PFSK-1 (cell line): Measurements from ENCODE around the gene CYP26A1.

ENCODE experiments used
- FOXP2 ChIP-seq: optimal IDR thresholded peaks from 2 replicates; pipeline ENCODE3; 2011; ENCODE audit warnings: borderline replicate concordance, control low read depth, inconsistent platforms; ENCODE audit not compliant: insufficient read depth; ENCODE audit errors: extremely low read length, extremely low read depth
- POLR2AphosphoS5 ChIP-seq: IDR thresholded peaks from 2 replicates; pipeline ENCODE4 v1.6.1; 2012; ENCODE audit warnings: low read depth, mild to moderate bottlenecking, control low read depth, low read length, moderate library complexity
- SIN3A ChIP-seq: IDR thresholded peaks from 2 replicates; pipeline ENCODE4 v1.6.1; 2012; ENCODE audit warnings: mild to moderate bottlenecking, low read length, moderate library complexity, borderline replicate concordance; ENCODE audit not compliant: insufficient read depth
- TAF1 ChIP-seq: IDR thresholded peaks from 2 replicates; pipeline ENCODE4 v1.6.1; 2012; ENCODE audit warnings: low read length, control low read depth, borderline replicate concordance; ENCODE audit not compliant: insufficient read depth
- TF ChIP-seq, protein P1 (sequence below), 2 experiments: IDR thresholded peaks; 2 replicates each; pipeline versions ENCODE4 v1.6.1 to v1.8.0; 2011 to 2012; ENCODE audit warnings: low read depth in 2 of 2, low read length in 2 of 2, control low read depth in 1 of 2, inconsistent platforms in 1 of 2, mild to moderate bottlenecking in 1 of 2, moderate library complexity in 1 of 2; ENCODE audit not compliant: insufficient read depth in 1 of 2

The CYP26A1 gene

DNA sequence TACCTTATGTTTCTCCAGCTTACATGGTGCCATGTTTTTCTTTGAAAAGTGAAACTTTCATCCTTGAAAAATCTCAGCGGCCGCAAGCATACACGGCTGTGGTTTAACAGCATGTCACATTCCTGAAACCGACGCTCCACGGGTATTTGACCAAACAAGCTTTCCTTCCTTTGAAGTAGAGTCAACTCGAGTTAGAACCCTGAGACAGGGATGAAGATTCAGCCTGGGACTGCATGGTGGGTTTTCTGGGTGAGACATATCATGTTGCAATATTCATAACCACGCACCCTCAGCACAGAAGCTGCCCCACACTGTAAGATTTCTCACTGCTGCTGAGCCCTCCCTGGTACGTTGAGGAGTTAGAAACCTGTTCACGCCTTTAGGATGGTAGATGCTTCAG lies 8.1 kb downstream of the CYP26A1 start:
- TF ChIP-seq SIN3A: no peak
- no peak for TF ChIP-seq TAF1
- no peak for TF ChIP-seq FOXP2

DNA sequence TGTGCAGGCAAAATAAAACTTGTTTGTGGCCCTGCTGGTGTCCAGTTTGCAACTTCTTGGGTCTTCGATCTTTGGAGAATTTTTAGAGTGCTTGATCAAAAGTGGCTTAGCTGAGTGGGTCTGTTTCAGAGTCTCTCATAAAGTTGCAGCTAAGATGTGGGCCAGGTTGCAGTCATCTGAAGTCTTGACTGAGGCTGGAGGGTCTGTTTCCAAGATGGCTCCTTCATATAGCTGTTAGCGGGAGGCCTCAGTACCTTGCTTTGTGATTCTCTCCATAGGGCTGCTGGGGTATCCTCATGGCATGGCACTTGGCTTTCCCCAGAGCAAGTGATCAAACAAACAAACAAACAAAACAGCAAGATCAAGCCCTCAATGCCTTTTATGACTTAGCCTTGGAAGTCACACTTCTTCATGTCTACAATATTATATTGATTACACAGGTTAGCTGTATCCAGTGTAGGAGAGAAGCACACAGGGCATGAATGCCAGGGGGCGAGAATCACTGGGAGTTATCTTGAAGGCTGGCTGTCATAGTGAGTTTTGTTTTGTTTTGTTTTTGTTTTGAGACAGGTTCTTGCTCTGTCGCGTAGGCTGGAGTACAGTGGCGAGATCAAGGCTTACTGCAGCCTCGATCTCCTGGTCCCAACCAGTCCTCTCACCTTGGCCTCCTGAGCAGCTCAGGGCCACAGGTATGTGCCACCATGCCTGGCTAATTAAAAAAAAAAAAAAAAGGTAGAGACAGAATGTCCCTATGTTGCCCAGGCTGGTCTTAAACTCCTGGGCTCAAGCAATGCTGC lies 10.2 kb downstream of the CYP26A1 start:
- TF ChIP-seq POLR2AphosphoS5 (no peak), FOXP2 (no peak)

DNA sequence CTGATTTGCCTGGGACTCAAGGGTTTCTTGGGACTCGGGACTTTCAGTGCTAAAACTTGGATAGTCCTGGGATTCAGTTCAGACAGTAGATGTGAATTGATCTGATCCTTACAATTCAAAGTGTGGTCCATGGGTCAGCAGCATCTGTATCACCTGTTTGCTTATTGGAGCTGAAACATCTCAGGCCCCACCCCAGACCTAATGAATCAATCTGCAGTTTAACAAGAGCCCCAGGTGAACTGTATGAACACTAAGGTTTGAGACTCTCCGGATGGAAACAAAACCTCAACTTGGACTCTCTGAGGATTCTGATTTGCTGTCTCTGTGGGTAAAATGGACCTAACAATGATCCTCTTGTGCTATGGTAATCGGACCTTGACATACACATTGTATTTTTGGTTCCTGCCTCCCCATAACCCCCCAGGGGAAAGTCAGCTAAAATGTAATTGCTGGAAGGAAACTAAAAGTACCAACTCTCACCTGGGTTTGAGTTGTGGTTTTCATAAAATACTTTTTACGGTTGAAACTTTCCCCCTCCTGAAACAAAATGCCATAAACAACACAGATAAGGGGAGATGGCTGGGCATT lies 11.7 kb downstream of the CYP26A1 start:
- TF ChIP-seq TAF1 (no peak), SIN3A (no peak), POLR2AphosphoS5 (no peak), FOXP2 (no peak)
- TF ChIP-seq, protein P1, sequence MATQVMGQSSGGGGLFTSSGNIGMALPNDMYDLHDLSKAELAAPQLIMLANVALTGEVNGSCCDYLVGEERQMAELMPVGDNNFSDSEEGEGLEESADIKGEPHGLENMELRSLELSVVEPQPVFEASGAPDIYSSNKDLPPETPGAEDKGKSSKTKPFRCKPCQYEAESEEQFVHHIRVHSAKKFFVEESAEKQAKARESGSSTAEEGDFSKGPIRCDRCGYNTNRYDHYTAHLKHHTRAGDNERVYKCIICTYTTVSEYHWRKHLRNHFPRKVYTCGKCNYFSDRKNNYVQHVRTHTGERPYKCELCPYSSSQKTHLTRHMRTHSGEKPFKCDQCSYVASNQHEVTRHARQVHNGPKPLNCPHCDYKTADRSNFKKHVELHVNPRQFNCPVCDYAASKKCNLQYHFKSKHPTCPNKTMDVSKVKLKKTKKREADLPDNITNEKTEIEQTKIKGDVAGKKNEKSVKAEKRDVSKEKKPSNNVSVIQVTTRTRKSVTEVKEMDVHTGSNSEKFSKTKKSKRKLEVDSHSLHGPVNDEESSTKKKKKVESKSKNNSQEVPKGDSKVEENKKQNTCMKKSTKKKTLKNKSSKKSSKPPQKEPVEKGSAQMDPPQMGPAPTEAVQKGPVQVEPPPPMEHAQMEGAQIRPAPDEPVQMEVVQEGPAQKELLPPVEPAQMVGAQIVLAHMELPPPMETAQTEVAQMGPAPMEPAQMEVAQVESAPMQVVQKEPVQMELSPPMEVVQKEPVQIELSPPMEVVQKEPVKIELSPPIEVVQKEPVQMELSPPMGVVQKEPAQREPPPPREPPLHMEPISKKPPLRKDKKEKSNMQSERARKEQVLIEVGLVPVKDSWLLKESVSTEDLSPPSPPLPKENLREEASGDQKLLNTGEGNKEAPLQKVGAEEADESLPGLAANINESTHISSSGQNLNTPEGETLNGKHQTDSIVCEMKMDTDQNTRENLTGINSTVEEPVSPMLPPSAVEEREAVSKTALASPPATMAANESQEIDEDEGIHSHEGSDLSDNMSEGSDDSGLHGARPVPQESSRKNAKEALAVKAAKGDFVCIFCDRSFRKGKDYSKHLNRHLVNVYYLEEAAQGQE (IDR thresholded peaks at IDR 0.05; ENCODE audit: insufficient read depth in 1 of 2, low read depth in 2 of 2, low read length in 2 of 2): no peak

DNA sequence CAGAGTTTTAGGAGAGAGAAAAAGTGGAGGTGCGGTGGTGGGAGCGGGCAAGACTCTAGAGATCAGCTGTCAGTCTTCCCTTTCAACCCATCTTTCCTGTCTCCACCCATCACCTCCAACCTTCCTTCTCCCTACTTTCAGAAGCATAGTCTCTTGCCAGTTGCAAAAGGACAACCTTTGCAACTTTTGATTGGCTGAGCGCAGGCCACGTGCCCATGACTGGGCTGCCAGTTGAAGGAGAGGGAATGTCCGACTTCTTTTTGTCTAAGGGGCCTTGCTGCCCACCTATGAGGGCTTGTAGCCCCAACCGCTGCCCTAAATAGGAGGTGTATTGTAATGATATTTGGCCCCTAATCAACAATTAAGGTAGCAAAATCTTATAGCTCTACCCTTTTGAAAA lies 12.6 kb downstream of the CYP26A1 start:
- no peak for TF ChIP-seq FOXP2
- no peak for TF ChIP-seq TAF1
- no peak for TF ChIP-seq POLR2AphosphoS5
- TF ChIP-seq, protein P1 (IDR thresholded peaks at IDR 0.05; ENCODE audit: insufficient read depth in 1 of 2, low read depth in 2 of 2, low read length in 2 of 2): no peak
- TF ChIP-seq SIN3A: no peak

DNA sequence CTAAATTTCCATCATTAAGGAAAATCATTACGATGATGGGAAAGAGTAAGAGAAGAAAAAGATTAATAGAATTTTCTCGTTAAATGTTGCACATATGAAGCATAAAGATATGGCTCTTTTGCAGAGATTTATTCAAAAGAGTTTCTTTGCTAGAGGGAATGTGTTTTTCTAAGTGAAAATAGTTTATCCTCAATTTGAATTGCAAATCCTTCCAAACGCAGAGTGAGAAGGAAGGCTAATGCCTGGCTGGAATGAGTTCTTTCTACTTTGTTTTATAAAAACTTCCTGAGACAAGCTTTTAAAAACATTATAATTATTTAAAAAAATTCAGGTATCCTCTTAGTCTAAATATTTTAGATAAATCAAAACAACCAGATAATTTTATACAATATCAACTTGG lies 14.2 kb downstream of the CYP26A1 start:
- TF ChIP-seq FOXP2: no peak
- TF ChIP-seq TAF1: no peak
- TF ChIP-seq, protein P1 (IDR thresholded peaks at IDR 0.05; ENCODE audit: insufficient read depth in 1 of 2, low read depth in 2 of 2, low read length in 2 of 2): no peak
- no peak for TF ChIP-seq SIN3A
- no peak for TF ChIP-seq POLR2AphosphoS5

DNA sequence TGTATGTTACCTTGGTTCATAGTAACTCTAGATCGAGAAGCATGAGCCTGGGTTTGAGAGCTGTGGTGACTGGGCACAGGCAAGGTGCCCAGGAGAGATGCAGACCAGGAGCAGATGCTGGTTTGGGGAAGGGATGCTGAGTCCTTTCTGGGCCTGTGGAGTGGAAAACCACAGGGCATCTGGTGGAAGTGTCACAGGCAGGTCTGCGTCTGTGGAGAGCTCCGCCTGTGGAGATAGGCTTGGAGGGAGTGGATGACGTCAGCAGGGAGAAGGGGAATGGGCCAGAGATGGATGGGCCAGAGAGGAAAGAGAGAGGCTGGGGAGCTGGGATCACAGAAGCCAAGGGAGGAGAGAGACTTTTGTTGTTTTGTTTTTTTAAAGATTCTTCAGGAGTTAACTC lies 14.8 kb downstream of the CYP26A1 start:
- TF ChIP-seq SIN3A (no peak), TAF1 (no peak)

DNA sequence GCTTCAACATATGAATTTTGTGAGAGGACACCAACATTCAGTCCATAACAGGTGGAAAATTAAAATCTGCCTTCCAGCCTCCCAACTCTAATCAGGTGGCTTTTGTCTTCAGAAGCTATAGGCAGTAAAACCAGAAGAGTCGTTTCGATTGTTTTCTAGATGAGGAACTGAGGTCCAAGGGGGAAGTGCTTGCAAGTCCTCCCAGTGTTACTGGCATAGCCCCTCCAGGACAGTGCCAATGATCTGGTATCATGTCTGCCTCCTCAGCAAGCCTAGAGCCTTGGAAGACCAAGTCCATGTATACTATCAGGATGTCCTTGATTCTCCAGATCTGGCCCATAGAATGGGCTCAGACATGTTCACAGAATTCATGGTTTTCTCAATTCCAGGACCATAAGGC lies 16.9 kb downstream of the CYP26A1 start:
- TF ChIP-seq SIN3A (no peak), FOXP2 (no peak), POLR2AphosphoS5 (no peak), TAF1 (no peak)
- TF ChIP-seq, protein P1 (IDR thresholded peaks at IDR 0.05; ENCODE audit: insufficient read depth in 1 of 2, low read depth in 2 of 2, low read length in 2 of 2): no peak
